ENCODE measurements around the gene DAB2. TPM values are rescaled to one million over a fixed set of nuclear protein-coding genes. Genes with fewer than 3 reads are reported as not detected.

DAB2 gene
- total RNA-seq, 4 donors from 2014 or later = 107 to 293 (median 247) TPM

- TF ChIP-seq CTCF (IDR thresholded peaks at IDR 0.05; ENCODE audit: low read depth) = no peak
Observed at GRCh38 chr5:39323542-39323941, 101.2 kb downstream of the DAB2 start.

Other genes starting within 250 kb of the DAB2 start
- 10 to 100 TPM in 3 of 4 donors, 1 to 10 TPM in 1; 7.5 to 80.6 (median 26.7) TPM for gene FYB1, start 205.4 kb downstream of the DAB2 start, total RNA-seq
- 1 to 10 TPM in 1 of 4 donors, under 1 TPM in 1, not detected in 2; 0.38 to 1.3 TPM for gene C9, start 60.5 kb downstream of the DAB2 start, total RNA-seq

All from subcutaneous adipose tissue (tissue), 4 donors.